ENCODE results near the gene SLCO2B1.

SLCO2B1 gene

GRCh38 chr11:75208446-75208845 lies 57.5 kb downstream of the SLCO2B1 start:
- POLR2A ChIA-PET: no interaction called here
- H3K27ac ChIP-seq (ENCODE audit: extremely low read depth, low read depth, low read length): no peak overlapping the region
- no peak overlapping the region for H3K4me3 ChIP-seq (ENCODE audit: low read depth, low read length)
- TF ChIP-seq ZNF211 (tag by site-specific recombination; IDR thresholded peaks at IDR 0.05; ENCODE audit: low read depth): no peak
- no peak for TF ChIP-seq ZNF561 (tag by site-specific recombination; IDR thresholded peaks at IDR 0.05; ENCODE audit: borderline replicate concordance)
- no peak for TF ChIP-seq ZNF777 (tag by site-specific recombination; IDR thresholded peaks at IDR 0.05; ENCODE audit: borderline replicate concordance)
- no peak for TF ChIP-seq ZNF473 (tag by site-specific recombination; IDR thresholded peaks at IDR 0.05)
- TF ChIP-seq ZNF335 (tag by site-specific recombination; conservative IDR thresholded peaks at IDR 0.05): no peak
- no peak for TF ChIP-seq ZNF768 (tag by site-specific recombination; IDR thresholded peaks at IDR 0.05)
- TF ChIP-seq ZBTB48 (tag by site-specific recombination; IDR thresholded peaks at IDR 0.05): no peak
- TF ChIP-seq ZNF513 (tag by site-specific recombination; IDR thresholded peaks at IDR 0.05): no peak
- TF ChIP-seq ZNF169 (tag by site-specific recombination; IDR thresholded peaks at IDR 0.05): no peak
- TF ChIP-seq CTCF (tag by site-specific recombination; IDR thresholded peaks at IDR 0.05): no peak
- TF ChIP-seq TRIM28 (IDR thresholded peaks at IDR 0.05; ENCODE audit: borderline replicate concordance, low read length): no peak
- no peak for TF ChIP-seq ZNF626 (tag by site-specific recombination; IDR thresholded peaks at IDR 0.05)
- no peak for TF ChIP-seq HOXC10 (CRISPR knock-in tag; IDR thresholded peaks at IDR 0.05)
- no peak for TF ChIP-seq KLF17 (tag by site-specific recombination; IDR thresholded peaks at IDR 0.05)
- TF ChIP-seq ZNF791 (tag by site-specific recombination; IDR thresholded peaks at IDR 0.05): no peak
- no peak for TF ChIP-seq ZNF76 (tag by site-specific recombination; IDR thresholded peaks at IDR 0.05; ENCODE audit: borderline replicate concordance, low read depth)
- H3K36me3 ChIP-seq (ENCODE audit: control insufficient read depth in 2 of 2, insufficient read depth in 1 of 2, low read length in 2 of 2): no peaks in the 10 kb centered on the region
- CTCF ChIA-PET: interaction anchor here (0.8 to 8.3 kb wide), 5 partner anchors 13 to 279 kb away, joined by 3 to 298 read pairs (median 3); partner anchors contain the start of gene TPBGL
- no peaks in the 10 kb centered on the region for H3K4me1 ChIP-seq (ENCODE audit: control insufficient read depth, insufficient read depth, low read length)
- H3K9me3 ChIP-seq (ENCODE audit: control insufficient read depth, insufficient read depth, low read depth, low read length): no peaks in the 10 kb centered on the region

GRCh38 chr11:75212411-75212810 lies 61.5 kb downstream of the SLCO2B1 start:
- CTCF ChIA-PET: interaction anchor here (0.6 to 3.9 kb wide), 5 partner anchors 9 to 172 kb away, joined by 3 to 15 read pairs (median 6); no protein-coding TSS in a partner anchor
- POLR2A ChIA-PET: no interaction called here
- H3K27ac ChIP-seq (ENCODE audit: extremely low read depth, low read depth, low read length): no peak overlapping the region
- H3K9me3 ChIP-seq (ENCODE audit: control insufficient read depth, insufficient read depth, low read depth, low read length): no peaks in the 10 kb centered on the region
- H3K4me1 ChIP-seq (ENCODE audit: control insufficient read depth, insufficient read depth, low read length): no peaks in the 10 kb centered on the region
- H3K36me3 ChIP-seq (ENCODE audit: control insufficient read depth in 2 of 2, insufficient read depth in 1 of 2, low read length in 2 of 2): no peaks in the 10 kb centered on the region
- H3K4me3 ChIP-seq (ENCODE audit: low read depth, low read length): no peak overlapping the region
- no peak for TF ChIP-seq BCL11B (tag by site-specific recombination; IDR thresholded peaks at IDR 0.05; ENCODE audit: low read depth)
- TF ChIP-seq ZNF19 (tag by site-specific recombination; IDR thresholded peaks at IDR 0.05; ENCODE audit: low read depth): no peak
- TF ChIP-seq ZIC2 (tag by site-specific recombination; IDR thresholded peaks at IDR 0.05): no peak
- no peak for TF ChIP-seq ZNF292 (tag by site-specific recombination; IDR thresholded peaks at IDR 0.05; ENCODE audit: borderline replicate concordance, low read depth)
- TF ChIP-seq TRIM28 (IDR thresholded peaks at IDR 0.05; ENCODE audit: borderline replicate concordance, low read length): no peak
- no peak for TF ChIP-seq ZSCAN30 (tag by site-specific recombination; IDR thresholded peaks at IDR 0.05)
- no peak for TF ChIP-seq ZNF132 (tag by site-specific recombination; IDR thresholded peaks at IDR 0.05; ENCODE audit: borderline replicate concordance)
- TF ChIP-seq SCRT2 (tag by site-specific recombination; IDR thresholded peaks at IDR 0.05): no peak
- TF ChIP-seq MYNN (tag by site-specific recombination; IDR thresholded peaks at IDR 0.05; ENCODE audit: borderline replicate concordance): no peak
- no peak for TF ChIP-seq OVOL3 (tag by site-specific recombination; IDR thresholded peaks at IDR 0.05)
- TF ChIP-seq ZNF112 (tag by site-specific recombination; IDR thresholded peaks at IDR 0.05): no peak
- TF ChIP-seq ZNF433 (tag by site-specific recombination; IDR thresholded peaks at IDR 0.05; ENCODE audit: low read depth): no peak
- TF ChIP-seq ZNF792 (tag by site-specific recombination; IDR thresholded peaks at IDR 0.05): no peak
- no peak for TF ChIP-seq ZNF843 (tag by site-specific recombination; IDR thresholded peaks at IDR 0.05)
- TF ChIP-seq ZNF555 (tag by site-specific recombination; conservative IDR thresholded peaks at IDR 0.05): no peak
- TF ChIP-seq ZNF548 (tag by site-specific recombination; IDR thresholded peaks at IDR 0.05): no peak
- no peak for TF ChIP-seq ZNF549 (tag by site-specific recombination; IDR thresholded peaks at IDR 0.05)
- no peak for TF ChIP-seq YY1 (tag by site-specific recombination; IDR thresholded peaks at IDR 0.05)
- TF ChIP-seq ZNF513 (tag by site-specific recombination; IDR thresholded peaks at IDR 0.05): no peak

All from HEK293 (cell line).